Astrocyte (in vitro differentiated cells and primary cell): ENCODE measurements around the gene MIS12. TPM values are rescaled to one million over a fixed set of nuclear protein-coding genes. Genes with fewer than 3 reads are reported as not detected.

Source experiments
- DNase-seq: peaks from one replicate; pipeline ENCODE4 v3.0.0-alpha.2; 2010; ENCODE audit warnings: low read depth
- FAIRE-seq: peaks from 2 replicates; lab custom pipeline; 2011; peaks lifted over from hg19 to GRCh38; lab: Jason Lieb, UNC
- H2AFZ ChIP-seq: 2 replicates; pipeline ENCODE4 v1.6.0; 2012; ENCODE audit warnings: low read depth, low read length, inconsistent platforms
- H3K27ac ChIP-seq: 2 replicates; pipeline ENCODE4 v1.5.1; 2011; ENCODE audit warnings: low read depth, low read length, inconsistent platforms
- H3K27me3 ChIP-seq: 2 replicates; pipeline ENCODE4 v1.6.0; 2011; ENCODE audit warnings: low read length, inconsistent platforms; ENCODE audit not compliant: insufficient read depth
- H3K36me3 ChIP-seq: 2 replicates; pipeline ENCODE4 v1.5.1; 2011; ENCODE audit warnings: low read length, inconsistent platforms; ENCODE audit not compliant: insufficient read depth
- H3K4me1 ChIP-seq: 2 replicates; pipeline ENCODE4 v1.5.1; 2011; ENCODE audit warnings: low read length, inconsistent platforms; ENCODE audit not compliant: insufficient read depth
- H3K4me2 ChIP-seq: 2 replicates; pipeline ENCODE4 v1.6.0; 2012; ENCODE audit warnings: low read length, inconsistent platforms
- H3K4me3 ChIP-seq: 2 replicates; pipeline ENCODE4 v1.5.1; 2011; ENCODE audit warnings: low read depth, mild to moderate bottlenecking, low read length, inconsistent platforms; ENCODE audit not compliant: insufficient read depth
- H3K79me2 ChIP-seq: 2 replicates; pipeline ENCODE4 v1.6.0; 2012; ENCODE audit warnings: mild to moderate bottlenecking, low read length, inconsistent platforms; ENCODE audit not compliant: insufficient read depth
- H3K9ac ChIP-seq: 2 replicates; pipeline ENCODE4 v1.6.0; 2012; ENCODE audit warnings: mild to moderate bottlenecking, low read length, inconsistent platforms
- H3K9me3 ChIP-seq: 2 replicates; pipeline ENCODE4 v1.5.1; 2012; ENCODE audit warnings: low read depth, mild to moderate bottlenecking, low read length, inconsistent platforms; ENCODE audit not compliant: insufficient read depth
- H4K20me1 ChIP-seq: 2 replicates; pipeline ENCODE4 v1.6.0; 2012; ENCODE audit warnings: low read length, inconsistent platforms; ENCODE audit not compliant: insufficient read depth
- H3K27ac Mint-ChIP-seq: one replicate; pipeline ENCODE4 v1.8.0; 2021; ENCODE audit warnings: mild to moderate bottlenecking, mixed read lengths; ENCODE audit not compliant: unreplicated experiment
- H3K27me3 Mint-ChIP-seq: one replicate; pipeline ENCODE4 v1.8.0; 2021; ENCODE audit warnings: low read depth, mixed read lengths; ENCODE audit not compliant: unreplicated experiment
- H3K36me3 Mint-ChIP-seq: one replicate; pipeline ENCODE4 v1.8.0; 2021; ENCODE audit warnings: low read depth, mixed read lengths; ENCODE audit not compliant: unreplicated experiment
- H3K4me1 Mint-ChIP-seq: one replicate; pipeline ENCODE4 v1.8.0; 2021; ENCODE audit warnings: low read depth, mixed read lengths; ENCODE audit not compliant: unreplicated experiment
- H3K4me3 Mint-ChIP-seq: one replicate; pipeline ENCODE4 v1.8.0; 2021; ENCODE audit warnings: mild to moderate bottlenecking, moderate library complexity, mixed read lengths; ENCODE audit not compliant: unreplicated experiment
- H3K9me3 Mint-ChIP-seq: one replicate; pipeline ENCODE4 v1.8.0; 2021; ENCODE audit warnings: mild to moderate bottlenecking, mixed read lengths; ENCODE audit not compliant: unreplicated experiment
- CTCF ChIP-seq: IDR thresholded peaks from 2 replicates; pipeline ENCODE4 v1.5.1; 2011; ENCODE audit warnings: low read depth, mild to moderate bottlenecking, inconsistent platforms, low read length, moderate library complexity; ENCODE audit not compliant: insufficient read depth
- EZH2 ChIP-seq: IDR thresholded peaks from 2 replicates; pipeline ENCODE4 v1.6.1; 2012; ENCODE audit warnings: mild to moderate bottlenecking, low read length, inconsistent platforms; ENCODE audit not compliant: insufficient read depth
- total RNA-seq: library from RNA; stranded (reverse); gene quantifications from 2 replicates; pipeline ENCODE4 v1.2.1, GENCODE V29; 2021

Gene MIS12
- total RNA-seq, 1 donor from 2014 or later = 12.2 TPM

DNA sequence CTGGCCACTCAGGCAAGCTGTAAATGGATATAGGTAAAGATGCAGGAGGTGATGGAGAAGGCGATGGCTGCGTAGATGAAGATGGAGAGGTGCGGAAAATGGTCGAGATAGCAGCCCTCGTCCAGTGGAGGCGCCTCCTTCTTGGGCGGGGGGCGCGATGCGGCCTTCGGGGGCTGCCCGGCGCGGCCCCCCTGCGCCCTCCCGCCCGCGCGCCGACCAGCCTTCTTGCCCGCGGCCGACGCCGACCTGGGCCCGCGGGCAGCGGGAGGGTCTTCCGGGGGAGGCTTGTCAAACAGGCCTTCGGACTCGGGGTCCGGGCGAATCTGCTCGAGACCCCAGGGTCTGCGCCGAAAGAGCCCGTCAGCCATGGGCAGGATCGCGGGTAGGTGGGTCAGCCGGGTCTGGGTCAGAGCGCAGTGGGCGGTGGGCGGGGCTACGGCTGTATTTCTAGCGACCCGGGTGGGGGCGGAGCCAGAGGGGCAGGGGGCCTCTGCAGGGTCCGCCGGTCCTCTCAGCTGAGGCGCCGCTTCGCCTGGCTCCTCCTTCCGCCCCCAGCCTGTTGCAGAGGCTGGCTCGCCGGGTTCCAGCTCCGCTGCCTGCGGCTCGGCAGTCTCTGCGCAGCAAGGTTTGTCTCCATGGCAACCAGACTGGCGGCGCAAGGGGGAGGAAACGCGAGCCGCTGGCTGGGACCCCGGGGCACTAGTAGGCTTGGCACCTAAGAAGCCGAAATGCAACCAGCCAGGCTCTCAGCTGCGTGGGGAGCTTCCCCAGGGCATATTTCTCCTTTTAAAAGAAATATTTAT is 14.4 kb downstream of the MIS12 start:
- Histone ChIP-seq H3K36me3 (no peaks in the 10 kb centered on the region), H3K9me3 (no peaks in the 10 kb centered on the region), H3K27ac (peak overlapping the region; percentile 47), H2AFZ (peak overlapping the region; percentile 87), H3K4me3 (peak overlapping the region; percentile 74), H3K79me2 (no peaks in the 10 kb centered on the region), H3K4me1 (peaks cover 5% of the 10 kb centered on the region), H4K20me1 (no peaks in the 10 kb centered on the region), H3K27me3 (no peaks in the 10 kb centered on the region), H3K4me2 (peak overlapping the region; percentile 93), H3K9ac (peak overlapping the region; percentile 81)
- DNase-seq = peak; percentile 80
- peak overlapping the region; percentile 85 for H3K27ac Mint-ChIP-seq
- no peak for FAIRE-seq
- peaks cover 5% of the 10 kb centered on the region for H3K9me3 Mint-ChIP-seq
- peaks cover 3% of the 10 kb centered on the region for H3K4me1 Mint-ChIP-seq
- peaks cover 17% of the 10 kb centered on the region for H3K27me3 Mint-ChIP-seq
- TF ChIP-seq EZH2 (no peak), CTCF (no peak)
- peak overlapping the region; percentile 94 for H3K4me3 Mint-ChIP-seq
- H3K36me3 Mint-ChIP-seq = peaks cover 3% of the 10 kb centered on the region

DNA sequence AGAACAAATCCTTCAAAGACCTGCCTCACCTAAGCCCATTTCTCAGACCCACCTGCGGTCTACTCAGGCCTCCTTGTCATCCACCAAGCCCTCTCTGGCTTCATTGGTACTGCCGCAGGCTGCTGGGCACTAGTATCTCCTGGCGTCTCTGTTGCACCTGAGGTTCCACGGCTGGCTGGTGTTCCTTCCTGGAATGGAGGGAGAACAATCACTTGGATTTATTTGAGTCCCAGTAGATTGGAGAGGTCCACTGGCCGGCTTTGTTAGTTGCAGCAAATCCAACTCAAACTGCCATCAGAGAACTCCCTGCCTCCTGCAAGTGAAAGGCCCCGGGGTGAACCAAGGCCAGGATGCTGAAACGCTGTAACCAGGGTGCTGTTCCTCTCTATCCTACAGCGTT is 15.3 kb downstream of the MIS12 start:
- Mint-ChIP-seq H3K27me3 (peaks cover 19% of the 10 kb centered on the region), H3K9me3 (peaks cover 3% of the 10 kb centered on the region), H3K4me3 (peak overlapping the region; percentile 79), H3K36me3 (peaks cover 3% of the 10 kb centered on the region), H3K4me1 (peaks cover 3% of the 10 kb centered on the region), H3K27ac (no peak overlapping the region)
- Histone ChIP-seq H3K9me3 (no peaks in the 10 kb centered on the region), H3K79me2 (no peaks in the 10 kb centered on the region), H3K27me3 (no peaks in the 10 kb centered on the region), H3K4me1 (peaks cover 5% of the 10 kb centered on the region), H4K20me1 (no peaks in the 10 kb centered on the region), H3K36me3 (no peaks in the 10 kb centered on the region), H2AFZ (no peak overlapping the region), H3K4me3 (no peak overlapping the region), H3K4me2 (peak overlapping the region; percentile 93), H3K9ac (no peak overlapping the region), H3K27ac (no peak overlapping the region)
- FAIRE-seq = no peak
- TF ChIP-seq EZH2 = no peak
- no peak for DNase-seq

- Mint-ChIP-seq H3K4me1 (peaks cover 3% of the 10 kb centered on the region), H3K4me3 (no peak overlapping the region)
- no peak for FAIRE-seq
Observed at GRCh38 chr17:5502552-5502951, 16.2 kb downstream of the MIS12 start.

More at GRCh38 chr17:5502552-5502951, 16.2 kb downstream of the MIS12 start:
- DNase-seq = no peak
- Mint-ChIP-seq H3K27me3 (peaks cover 15% of the 10 kb centered on the region), H3K36me3 (peaks cover 3% of the 10 kb centered on the region), H3K27ac (no peak overlapping the region), H3K9me3 (peaks cover 3% of the 10 kb centered on the region)
- Histone ChIP-seq H3K4me3 (no peak overlapping the region), H4K20me1 (no peaks in the 10 kb centered on the region), H3K27me3 (no peaks in the 10 kb centered on the region), H2AFZ (no peak overlapping the region), H3K4me1 (peaks cover 5% of the 10 kb centered on the region), H3K27ac (no peak overlapping the region), H3K79me2 (no peaks in the 10 kb centered on the region), H3K4me2 (no peak overlapping the region), H3K9ac (no peak overlapping the region), H3K9me3 (no peaks in the 10 kb centered on the region), H3K36me3 (no peaks in the 10 kb centered on the region)
- TF ChIP-seq CTCF (no peak), EZH2 (no peak)
